Gastrocnemius medialis (tissue), 4 donors: ENCODE measurements around the gene AKR1C1. TPM values are rescaled to one million over a fixed set of nuclear protein-coding genes. Genes with fewer than 3 reads are reported as not detected.
A peak's percentile ranks its signal among the peaks of the same experiment; 100 is the strongest.
"Not testable (repeated sequence)": the region's sequence is repeated elsewhere in the genome, so short reads cannot be mapped to it uniquely, and the experiment has no call there.

Experiments
- ATAC-seq, 2 donors: fragments of 150-250 bp; one replicate each; pipeline ENCODE4 v1.9.1; 2016
- DNase-seq, 2 donors: peaks; one replicate each; pipeline ENCODE4 v3.0.0-alpha.2; 2019
- H3K27ac ChIP-seq, 4 donors: fragments of 200-600 bp; sonication (generic); 1 replicate in 1 of 4; 2 replicates in 3 of 4; pipeline ENCODE4 v1.5.1; 2016 to 2018; ENCODE audit warnings: mild to moderate bottlenecking in 2 of 4, moderate library complexity in 1 of 4
- H3K27me3 ChIP-seq, 3 donors: fragments of 200-600 bp; sonication (generic) in 2 of 3; 1 replicate in 1 of 3; 2 replicates in 2 of 3; pipeline versions ENCODE4 v1.5.1 to v1.6.0; 2016 to 2019; ENCODE audit warnings: mild to moderate bottlenecking in 1 of 3, moderate library complexity in 1 of 3
- H3K36me3 ChIP-seq, 2 donors: fragments of 200-600 bp; sonication (generic) in 1 of 2; one replicate each; pipeline ENCODE4 v1.5.1; 2017 to 2018
- H3K4me1 ChIP-seq, 2 donors: fragments of 200-600 bp; sonication (generic) in 1 of 2; one replicate each; pipeline ENCODE4 v1.5.1; 2016 to 2017; ENCODE audit warnings: mild to moderate bottlenecking in 2 of 2
- H3K4me3 ChIP-seq, 4 donors: fragments of 200-600 bp; sonication (generic) in 3 of 4; 1 replicate in 1 of 4; 2 replicates in 3 of 4; pipeline ENCODE4 v1.5.1; 2016 to 2019; ENCODE audit warnings: mild to moderate bottlenecking in 2 of 4
- H3K9me3 ChIP-seq, 3 donors: fragments of 200-600 bp; sonication (generic) in 2 of 3; 1 replicate in 1 of 3; 2 replicates in 2 of 3; pipeline ENCODE4 v1.5.1; 2016 to 2019
- POLR2A ChIP-seq, 2 donors: fragments of 450-650 bp; IDR thresholded peaks; one replicate each; pipeline ENCODE4 v1.6.1; 2017; ENCODE audit warnings: antibody characterized with exemption in 2 of 2, mild to moderate bottlenecking in 2 of 2, moderate library complexity in 2 of 2
- in situ Hi-C, 4 donors: fragments of 200-750 bp; cut with MboI; loops; one replicate each; pipeline versions ENCODE4 v1.15.0 to v1.8.0; 2017; ENCODE audit warnings: low sequenced_read_pairs in 4 of 4
- intact Hi-C: fragments of 100-400 bp; cut with DNase I; formaldehyde crosslinking; loops from one replicate; pipeline ENCODE4 v1.15.1; 2023; ENCODE audit warnings: low total_unique reads
- total RNA-seq, 4 donors: library from RNA; depleted of rRNA; stranded (reverse); fragments of >200 nt; gene quantifications; one replicate each; pipeline versions ENCODE4 v1.1.0 to v1.2.3, GENCODE V29; 2016
- TF ChIP-seq, protein P1 (sequence below), 5 experiments: fragments of 450-650 bp in 3 of 5; fragments of 200-600 bp in 2 of 5; sonication (generic) in 2 of 5; IDR thresholded peaks in 4 of 5; conservative IDR thresholded peaks in 1 of 5; 1 replicate in 4 of 5; 2 replicates in 1 of 5; pipeline ENCODE4 v1.5.1; 2016 to 2019; ENCODE audit warnings: antibody characterized with exemption in 5 of 5, mild to moderate bottlenecking in 3 of 5, moderate library complexity in 3 of 5

Gene AKR1C1
- total RNA-seq, 4 donors from 2014 or later: 203 to 254 (median 208) TPM

DNA sequence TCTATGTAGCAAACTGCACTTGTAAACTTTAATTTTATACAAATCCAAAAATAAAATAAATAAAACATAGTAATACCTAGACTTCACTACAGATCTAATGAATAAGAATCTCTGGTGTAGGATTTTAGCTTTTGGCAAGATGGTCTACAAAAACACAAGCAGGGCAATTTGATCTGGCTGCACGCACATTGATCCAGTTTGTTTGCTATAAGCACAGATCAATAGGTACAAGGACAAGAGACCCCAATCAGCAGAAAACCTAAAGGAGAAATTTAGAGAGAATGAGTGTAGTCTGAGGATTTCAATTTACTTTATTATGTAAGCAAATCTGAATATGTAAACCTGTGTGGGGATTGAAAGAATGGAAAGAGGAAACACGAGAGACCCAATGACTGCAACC, 48.2 kb downstream of the AKR1C1 start:
- H3K36me3 ChIP-seq, H3K27me3 ChIP-seq, H3K4me3 ChIP-seq, H3K9me3 ChIP-seq, intact Hi-C loops, ATAC-seq, H3K27ac ChIP-seq, H3K4me1 ChIP-seq, DNase-seq: not testable (repeated sequence)
- in situ Hi-C loops: loop anchor here in 1 of 4 donors (25.0 kb wide), 1 partner anchor 276 kb away; no protein-coding TSS in a partner anchor

DNA sequence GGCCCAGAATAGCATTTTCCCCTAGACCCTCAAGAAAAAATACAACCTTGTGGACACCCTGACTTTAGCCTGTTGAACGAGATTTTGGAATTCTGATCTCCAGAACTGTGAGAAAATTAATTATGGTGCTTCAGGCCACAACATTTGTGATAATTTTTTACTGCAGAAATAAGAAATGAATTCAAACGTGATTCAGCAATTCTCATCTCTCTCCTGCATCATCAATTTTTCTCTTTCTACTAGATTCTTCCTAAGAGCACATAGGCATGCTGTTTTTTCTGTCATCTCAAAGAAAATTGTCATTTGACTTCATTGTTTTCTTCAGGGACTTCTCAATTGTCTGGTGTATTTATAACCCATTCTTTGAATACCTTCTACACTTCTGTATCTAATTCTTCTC, 49.4 kb downstream of the AKR1C1 start:
- DNase-seq (no peak), ATAC-seq (no peak)
- Histone ChIP-seq H3K4me3 (no peak overlapping the region), H3K27me3 (no peaks in the 10 kb centered on the region), H3K27ac (no peak overlapping the region), H3K36me3 (no peaks in the 10 kb centered on the region), H3K4me1 (peaks cover 0 to 19% of the 10 kb centered on the region in 2 donors), H3K9me3 (no peaks in the 10 kb centered on the region)
- TF ChIP-seq POLR2A (IDR thresholded peaks at IDR 0.05): no peak
- TF ChIP-seq, protein P1, sequence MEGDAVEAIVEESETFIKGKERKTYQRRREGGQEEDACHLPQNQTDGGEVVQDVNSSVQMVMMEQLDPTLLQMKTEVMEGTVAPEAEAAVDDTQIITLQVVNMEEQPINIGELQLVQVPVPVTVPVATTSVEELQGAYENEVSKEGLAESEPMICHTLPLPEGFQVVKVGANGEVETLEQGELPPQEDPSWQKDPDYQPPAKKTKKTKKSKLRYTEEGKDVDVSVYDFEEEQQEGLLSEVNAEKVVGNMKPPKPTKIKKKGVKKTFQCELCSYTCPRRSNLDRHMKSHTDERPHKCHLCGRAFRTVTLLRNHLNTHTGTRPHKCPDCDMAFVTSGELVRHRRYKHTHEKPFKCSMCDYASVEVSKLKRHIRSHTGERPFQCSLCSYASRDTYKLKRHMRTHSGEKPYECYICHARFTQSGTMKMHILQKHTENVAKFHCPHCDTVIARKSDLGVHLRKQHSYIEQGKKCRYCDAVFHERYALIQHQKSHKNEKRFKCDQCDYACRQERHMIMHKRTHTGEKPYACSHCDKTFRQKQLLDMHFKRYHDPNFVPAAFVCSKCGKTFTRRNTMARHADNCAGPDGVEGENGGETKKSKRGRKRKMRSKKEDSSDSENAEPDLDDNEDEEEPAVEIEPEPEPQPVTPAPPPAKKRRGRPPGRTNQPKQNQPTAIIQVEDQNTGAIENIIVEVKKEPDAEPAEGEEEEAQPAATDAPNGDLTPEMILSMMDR (IDR thresholded peaks at IDR 0.05 in 4 of 5, conservative IDR thresholded peaks at IDR 0.05 in 1 of 5): no peak
- in situ Hi-C loops: loop anchor here in 1 of 4 donors (25.0 kb wide), 1 partner anchor 275 kb away; no protein-coding TSS in a partner anchor
- intact Hi-C loops: no loop called here

- ATAC-seq (no peak), DNase-seq (no peak)
- H3K27ac ChIP-seq: no peak overlapping the region
- H3K9me3 ChIP-seq: no peaks in the 10 kb centered on the region
- no peak for TF ChIP-seq POLR2A (IDR thresholded peaks at IDR 0.05)
- TF ChIP-seq, protein P1 (IDR thresholded peaks at IDR 0.05 in 4 of 5, conservative IDR thresholded peaks at IDR 0.05 in 1 of 5): no peak
- no peak overlapping the region for H3K4me3 ChIP-seq
- intact Hi-C loops (no loop called here), in situ Hi-C loops (loop anchor here in 1 of 4 donors (25.0 kb wide), 1 partner anchor 274 kb away; no protein-coding TSS in a partner anchor)
- H3K36me3 ChIP-seq: no peaks in the 10 kb centered on the region
- H3K4me1 ChIP-seq: peaks cover 7 to 27% of the 10 kb centered on the region in 2 donors
- H3K27me3 ChIP-seq: no peaks in the 10 kb centered on the region
Observed at GRCh38 chr10:5013385-5013784, 50.2 kb downstream of the AKR1C1 start.

- H3K27ac ChIP-seq, intact Hi-C loops, ATAC-seq, DNase-seq, H3K4me3 ChIP-seq, H3K27me3 ChIP-seq, H3K36me3 ChIP-seq, H3K9me3 ChIP-seq: not testable (repeated sequence)
- peaks cover 17 to 36% of the 10 kb centered on the region in 2 donors for H3K4me1 ChIP-seq
- in situ Hi-C loops: loop anchor here in 1 of 4 donors (25.0 kb wide), 1 partner anchor 273 kb away; no protein-coding TSS in a partner anchor
Observed at GRCh38 chr10:5014200-5014910, 51.1 kb downstream of the AKR1C1 start.

- no peak for DNase-seq
- Histone ChIP-seq H3K4me3 (no peak overlapping the region), H3K4me1 (peaks cover 23 to 42% of the 10 kb centered on the region in 2 donors), H3K36me3 (no peaks in the 10 kb centered on the region), H3K27me3 (no peaks in the 10 kb centered on the region), H3K27ac (no peak overlapping the region), H3K9me3 (no peaks in the 10 kb centered on the region)
- in situ Hi-C loops (loop anchor here in 1 of 4 donors (25.0 kb wide), 1 partner anchor 272 kb away; no protein-coding TSS in a partner anchor), intact Hi-C loops (loop anchor here (5.0 kb wide), 1 partner anchor 77 kb away; the partner anchor contains the start of gene AKR1C3)
- ATAC-seq: peak; percentile 34 to 41
- TF ChIP-seq, protein P1 (IDR thresholded peaks at IDR 0.05 in 4 of 5, conservative IDR thresholded peaks at IDR 0.05 in 1 of 5): peak in 2 of 5 experiments; percentile 14 to 23
- TF ChIP-seq POLR2A (IDR thresholded peaks at IDR 0.05): no peak
Observed at GRCh38 chr10:5014936-5015335, 51.7 kb downstream of the AKR1C1 start.
